Liver (tissue), 9 donors: ENCODE data around the gene TRIP12. TPM values are rescaled to one million over a fixed set of nuclear protein-coding genes. Genes with fewer than 3 reads are reported as not detected.

Experiments used
- DNase-seq: peaks from one replicate; pipeline ENCODE4 v3.0.0-alpha.2; 2017; ENCODE audit warnings: low spot score
- H3K27ac ChIP-seq, 2 donors: one replicate each; pipeline ENCODE4 v1.7.0; 2013; ENCODE audit warnings: inconsistent platforms in 2 of 2, low read length in 2 of 2, control low read depth in 1 of 2, low read depth in 1 of 2, mild to moderate bottlenecking in 1 of 2
- H3K27me3 ChIP-seq, 4 donors: one replicate each; pipeline versions ENCODE4 v1.6.1 to v1.7.0; 2013; ENCODE audit warnings: low read length in 3 of 4, inconsistent platforms in 1 of 4, mild to moderate bottlenecking in 1 of 4, moderate library complexity in 1 of 4; ENCODE audit not compliant: control insufficient read depth in 4 of 4, insufficient read depth in 4 of 4
- H3K36me3 ChIP-seq, 4 donors: one replicate each; pipeline versions ENCODE4 v1.6.1 to v1.7.0; 2013; ENCODE audit warnings: low read length in 3 of 4, mild to moderate bottlenecking in 3 of 4, low read depth in 1 of 4, moderate library complexity in 1 of 4; ENCODE audit not compliant: control insufficient read depth in 4 of 4, insufficient read depth in 3 of 4
- H3K4me1 ChIP-seq, 4 donors: one replicate each; pipeline versions ENCODE4 v1.6.1 to v1.7.0; 2013; ENCODE audit warnings: low read length in 3 of 4, mild to moderate bottlenecking in 3 of 4, moderate library complexity in 1 of 4; ENCODE audit not compliant: control insufficient read depth in 4 of 4, insufficient read depth in 4 of 4
- H3K4me3 ChIP-seq, 3 donors: one replicate each; pipeline versions ENCODE4 v1.6.1 to v1.7.0; 2013; ENCODE audit warnings: low read length in 3 of 3, control low read depth in 1 of 3, low read depth in 1 of 3, mild to moderate bottlenecking in 1 of 3
- H3K9ac ChIP-seq, 2 donors: one replicate each; pipeline ENCODE4 v1.7.0; 2013; ENCODE audit warnings: low read length in 2 of 2, mild to moderate bottlenecking in 2 of 2, moderate library complexity in 2 of 2, control low read depth in 1 of 2, low read depth in 1 of 2
- H3K9me3 ChIP-seq, 4 donors: one replicate each; pipeline versions ENCODE4 v1.6.1 to v1.7.0; 2013; ENCODE audit warnings: low read length in 3 of 4; ENCODE audit not compliant: control insufficient read depth in 4 of 4
- ATF3 ChIP-seq: IDR thresholded peaks from 2 replicates; pipeline ENCODE4 v1.6.1; 2016; ENCODE audit warnings: antibody characterized with exemption
- CTCF ChIP-seq: fragments of 150-350 bp; IDR thresholded peaks from 2 replicates; pipeline ENCODE4 v1.5.1; 2017; ENCODE audit warnings: improper control_type of control experiment, low read depth, low read length; ENCODE audit not compliant: missing input control
- EGR1 ChIP-seq, 2 donors: IDR thresholded peaks; 2 replicates each; pipeline ENCODE4 v1.6.1; 2016 to 2018; ENCODE audit warnings: antibody characterized with exemption in 2 of 2, low read depth in 2 of 2
- FOXA1 ChIP-seq: IDR thresholded peaks from 2 replicates; pipeline ENCODE4 v1.6.1; 2016; ENCODE audit warnings: antibody characterized with exemption
- FOXA2 ChIP-seq: IDR thresholded peaks from 2 replicates; pipeline ENCODE4 v1.6.1; 2016; ENCODE audit warnings: antibody characterized with exemption
- GABPA ChIP-seq, 2 donors: IDR thresholded peaks in 1 of 2; conservative IDR thresholded peaks in 1 of 2; 2 replicates each; pipeline ENCODE4 v1.6.1; 2016; ENCODE audit warnings: antibody characterized with exemption in 2 of 2, mild to moderate bottlenecking in 1 of 2, moderate library complexity in 1 of 2
- HNF4A ChIP-seq, 2 donors: conservative IDR thresholded peaks; 2 replicates each; pipeline ENCODE4 v1.6.1; 2016; ENCODE audit warnings: antibody characterized with exemption in 2 of 2, mild to moderate bottlenecking in 2 of 2
- HNF4G ChIP-seq: IDR thresholded peaks from 2 replicates; pipeline ENCODE4 v1.6.1; 2016; ENCODE audit warnings: antibody characterized with exemption
- JUND ChIP-seq, 2 donors: IDR thresholded peaks; 2 replicates each; pipeline ENCODE4 v1.6.1; 2016; ENCODE audit warnings: antibody characterized with exemption in 2 of 2
- MAX ChIP-seq: IDR thresholded peaks from 2 replicates; pipeline ENCODE4 v1.6.1; 2016; ENCODE audit warnings: antibody characterized with exemption
- NR2F2 ChIP-seq: IDR thresholded peaks from 2 replicates; pipeline ENCODE4 v1.6.1; 2016; ENCODE audit warnings: antibody characterized with exemption
- RAD21 ChIP-seq, 2 donors: IDR thresholded peaks; 2 replicates each; pipeline ENCODE4 v1.6.1; 2016; ENCODE audit warnings: antibody characterized with exemption in 2 of 2, mild to moderate bottlenecking in 2 of 2
- REST ChIP-seq: IDR thresholded peaks from 2 replicates; pipeline ENCODE4 v1.6.1; 2016; ENCODE audit warnings: antibody characterized with exemption, mild to moderate bottlenecking
- RXRA ChIP-seq, 2 donors: IDR thresholded peaks; 2 replicates each; pipeline ENCODE4 v1.6.1; 2017 to 2018; ENCODE audit warnings: antibody characterized with exemption in 2 of 2, mild to moderate bottlenecking in 1 of 2
- SP1 ChIP-seq: IDR thresholded peaks from 2 replicates; pipeline ENCODE4 v1.6.1; 2018; ENCODE audit warnings: antibody characterized with exemption, mild to moderate bottlenecking
- TAF1 ChIP-seq: conservative IDR thresholded peaks from 2 replicates; pipeline ENCODE4 v1.6.1; 2016; ENCODE audit warnings: antibody characterized with exemption, mild to moderate bottlenecking
- YY1 ChIP-seq: IDR thresholded peaks from 2 replicates; pipeline ENCODE4 v1.6.1; 2016; ENCODE audit warnings: antibody characterized with exemption, mild to moderate bottlenecking
- ZBTB33 ChIP-seq: IDR thresholded peaks from 2 replicates; pipeline ENCODE4 v1.6.1; 2016; ENCODE audit warnings: antibody characterized with exemption
- WGBS: extraction: QIAGEN DNeasy Blood & Tissue Kit; methylation state at CpG from one replicate; pipeline ENCODE4 v1.1.7; 2013; 5-methylcytosine and 5-hydroxymethylcytosine counted together
- polyA plus RNA-seq, 2 donors: library from polyadenylated mRNA; stranded (reverse) in 1 of 2; unstranded in 1 of 2; fragments of 200-250 nt in 1 of 2; fragments of >200 nt in 1 of 2; fragmentation: Nextera tagmentation in 1 of 2; extraction: Ambion mirVana in 1 of 2; gene quantifications; one replicate each; pipeline versions ENCODE4 v1.2.1 to v1.2.3, GENCODE V29; 2013 to 2015
- total RNA-seq, 2 donors: library from RNA; depleted of rRNA; stranded (reverse); fragments of >200 nt; gene quantifications; one replicate each; pipeline ENCODE4 v1.2.3, GENCODE V29; 2014
- donor health status: healthy.
- donor health status: healthy.
- donor health status: healthy.
- donor health status: healthy.
- donor health status: healthy.

Gene TRIP12
- total and polyA plus RNA-seq, 4 donors, result 13.9 to 128 (median 67.4) TPM

- no peak for TF ChIP-seq JUND (IDR thresholded peaks at IDR 0.05)
- no peak for TF ChIP-seq YY1
- no peak for TF ChIP-seq RAD21 (IDR thresholded peaks at IDR 0.05)
- TF ChIP-seq RXRA (IDR thresholded peaks at IDR 0.05), result no peak
- no peak for TF ChIP-seq FOXA1
- no peak for TF ChIP-seq TAF1
- TF ChIP-seq EGR1 (IDR thresholded peaks at IDR 0.05; ENCODE audit: low read depth in 2 of 2), result no peak
- no peak for TF ChIP-seq NR2F2
- TF ChIP-seq FOXA2, result no peak
- no peak for TF ChIP-seq GABPA (IDR thresholded peaks at IDR 0.05 in 1 of 2, conservative IDR thresholded peaks at IDR 0.05 in 1 of 2)
- TF ChIP-seq CTCF, result no peak
- no peak for TF ChIP-seq REST
- no peak for TF ChIP-seq ZBTB33
- no peak for TF ChIP-seq HNF4G
- TF ChIP-seq ATF3, result no peak
- TF ChIP-seq HNF4A (conservative IDR thresholded peaks at IDR 0.05), result no peak
- no peak for TF ChIP-seq SP1
- TF ChIP-seq MAX, result no peak
- H3K9ac ChIP-seq, result no peak overlapping the region
- no peak overlapping the region for H3K4me3 ChIP-seq
- H3K36me3 ChIP-seq, result peaks cover 0 to 27% (median 12%) of the 10 kb centered on the region in 4 donors
- WGBS, result 78% methylated on average over 6 of the region's 6 CpGs
- no peaks in the 10 kb centered on the region for H3K9me3 ChIP-seq
- no peaks in the 10 kb centered on the region for H3K27me3 ChIP-seq
- no peaks in the 10 kb centered on the region for H3K4me1 ChIP-seq
- no peak for DNase-seq
- H3K27ac ChIP-seq, result no peak overlapping the region
Measured at GRCh38 chr2:229838729-229839128, 83.1 kb downstream of the TRIP12 start.
